IMR-90 (cell line): Measurements from ENCODE around the gene ISM1.

ENCODE experiments used
- BHLHE40 ChIP-seq: fragments of 150-350 bp; IDR thresholded peaks from 2 replicates; pipeline ENCODE4 v1.6.1; 2016; ENCODE audit warnings: mild to moderate bottlenecking, low read depth, low read length
- CEBPB ChIP-seq: IDR thresholded peaks from 2 replicates; pipeline ENCODE4 v1.6.1; 2012; ENCODE audit warnings: low read depth, low read length, improper control_type of control experiment
- CHD1 ChIP-seq: IDR thresholded peaks from 2 replicates; pipeline ENCODE4 v1.6.1; 2012; ENCODE audit warnings: low read depth, low read length, improper control_type of control experiment
- CTCF ChIP-seq: conservative IDR thresholded peaks from 2 replicates; pipeline ENCODE4 v1.5.1; 2012; ENCODE audit warnings: mild to moderate bottlenecking, low read depth, low read length, improper control_type of control experiment
- ELK1 ChIP-seq: fragments of 150-350 bp; IDR thresholded peaks from 2 replicates; pipeline ENCODE4 v1.6.1; 2016; ENCODE audit warnings: low read depth, mild to moderate bottlenecking, low read length, moderate library complexity, borderline replicate concordance
- MAFK ChIP-seq: IDR thresholded peaks from 2 replicates; pipeline ENCODE4 v1.6.1; 2012; ENCODE audit warnings: low read depth, low read length, improper control_type of control experiment
- MAZ ChIP-seq: IDR thresholded peaks from 2 replicates; pipeline ENCODE4 v1.6.1; 2012; ENCODE audit warnings: low read depth, mild to moderate bottlenecking, low read length, improper control_type of control experiment, moderate library complexity, borderline replicate concordance
- MXI1 ChIP-seq: IDR thresholded peaks from 2 replicates; pipeline ENCODE4 v1.6.1; 2012; ENCODE audit warnings: low read depth, mild to moderate bottlenecking, low read length, moderate library complexity, borderline replicate concordance
- NFE2L2 ChIP-seq: fragments of 150-350 bp; IDR thresholded peaks from 2 replicates; pipeline ENCODE4 v1.6.1; 2016; ENCODE audit warnings: low read depth, mild to moderate bottlenecking, low read length
- POLR2A ChIP-seq: IDR thresholded peaks from 2 replicates; pipeline ENCODE4 v1.6.1; 2012; ENCODE audit warnings: mild to moderate bottlenecking, low read depth, low read length
- RAD21 ChIP-seq: IDR thresholded peaks from 2 replicates; pipeline ENCODE4 v1.6.1; 2012; ENCODE audit warnings: low read length, improper control_type of control experiment
- RFX5 ChIP-seq: IDR thresholded peaks from 2 replicates; pipeline ENCODE4 v1.8.0; 2012; ENCODE audit warnings: low read depth, mild to moderate bottlenecking, low read length, moderate library complexity
- SMC3 ChIP-seq: fragments of 150-350 bp; IDR thresholded peaks from 2 replicates; pipeline ENCODE4 v1.6.1; 2016; ENCODE audit warnings: low read depth, mild to moderate bottlenecking, antibody characterized with exemption, low read length, moderate library complexity
- USF2 ChIP-seq: fragments of 150-350 bp; IDR thresholded peaks from 2 replicates; pipeline ENCODE4 v1.6.1; 2017; ENCODE audit warnings: mild to moderate bottlenecking, antibody characterized with exemption, low read length, low read depth

GRCh38 chr20:13295637-13296036 is 74.6 kb downstream of the ISM1 start:
- TF ChIP-seq ELK1, result no peak
- TF ChIP-seq RAD21, result no peak
- no peak for TF ChIP-seq MAZ
- no peak for TF ChIP-seq MAFK
- TF ChIP-seq POLR2A, result no peak
- no peak for TF ChIP-seq CTCF
- no peak for TF ChIP-seq USF2
- TF ChIP-seq MXI1, result no peak
- TF ChIP-seq BHLHE40, result no peak
- TF ChIP-seq SMC3, result no peak
- no peak for TF ChIP-seq CHD1
- no peak for TF ChIP-seq RFX5
- TF ChIP-seq CEBPB, result no peak
- TF ChIP-seq NFE2L2, result no peak
